HG03060 (cell line): ENCODE results near the gene MSI1.
"Not testable (repeated sequence)": the region's sequence is repeated elsewhere in the genome, so short reads cannot be mapped to it uniquely, and the experiment has no call there.

ENCODE experiments used
- ATAC-seq: cut with Tn5 transposase; IDR thresholded peaks from one replicate; pipeline ENCODE4 v1.9.1; 2021; ENCODE audit warnings: low read depth, moderate number of reproducible peaks; ENCODE audit not compliant: unreplicated experiment

The MSI1 gene

DNA sequence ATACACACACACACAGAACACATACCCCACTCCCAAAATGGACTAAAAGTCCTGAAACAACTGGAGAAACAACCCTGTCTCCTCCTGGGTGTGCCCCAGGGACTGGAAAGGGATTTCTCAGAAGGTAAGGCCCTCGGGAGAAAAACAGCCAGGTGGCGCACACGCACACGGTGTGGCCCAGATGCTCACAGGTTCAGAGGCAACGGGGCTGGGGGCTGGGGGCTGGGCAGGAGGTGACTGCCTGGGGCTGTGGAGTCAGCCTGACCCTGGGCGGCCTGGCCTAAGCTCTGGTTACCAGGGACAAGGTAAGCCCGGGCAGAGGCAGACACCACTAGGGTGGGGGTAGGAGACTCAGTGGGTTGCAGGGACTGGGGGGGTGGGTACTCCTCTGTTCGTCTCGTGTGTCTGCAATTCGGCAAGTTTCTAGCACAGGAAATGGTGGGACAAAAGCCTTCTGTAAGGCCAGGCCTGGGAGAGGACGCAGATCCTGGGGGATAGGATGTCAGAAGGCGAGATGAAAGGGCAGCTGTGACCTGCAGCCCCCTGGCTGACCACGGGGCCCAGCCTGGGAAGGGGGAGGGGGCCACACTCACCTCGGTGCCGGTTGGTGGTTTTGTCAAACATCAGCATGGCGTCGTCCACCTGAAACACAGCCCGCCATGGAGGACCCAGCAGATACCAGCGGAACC, 10.4 kb downstream of the MSI1 start:
- ATAC-seq: no peak

DNA sequence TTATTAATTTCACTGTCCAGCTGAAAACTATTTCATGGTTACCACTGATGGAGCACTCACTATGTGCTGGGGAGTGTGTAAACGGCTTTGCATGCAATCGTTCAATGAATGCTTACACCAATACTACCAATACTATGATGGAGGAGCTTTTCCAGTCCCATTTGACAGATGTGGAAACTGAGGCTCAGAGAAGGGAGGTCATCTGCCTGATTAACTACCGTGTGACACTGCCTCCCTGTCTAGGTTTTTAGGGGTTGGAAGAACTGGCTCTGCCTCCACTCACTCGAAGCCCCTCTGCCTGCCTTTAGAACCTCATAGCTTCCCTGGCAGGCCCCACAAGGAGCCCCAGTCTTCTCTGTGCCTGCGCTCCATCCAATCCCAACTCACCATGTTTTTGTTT, 11.9 kb downstream of the MSI1 start:
- ATAC-seq: no peak

DNA sequence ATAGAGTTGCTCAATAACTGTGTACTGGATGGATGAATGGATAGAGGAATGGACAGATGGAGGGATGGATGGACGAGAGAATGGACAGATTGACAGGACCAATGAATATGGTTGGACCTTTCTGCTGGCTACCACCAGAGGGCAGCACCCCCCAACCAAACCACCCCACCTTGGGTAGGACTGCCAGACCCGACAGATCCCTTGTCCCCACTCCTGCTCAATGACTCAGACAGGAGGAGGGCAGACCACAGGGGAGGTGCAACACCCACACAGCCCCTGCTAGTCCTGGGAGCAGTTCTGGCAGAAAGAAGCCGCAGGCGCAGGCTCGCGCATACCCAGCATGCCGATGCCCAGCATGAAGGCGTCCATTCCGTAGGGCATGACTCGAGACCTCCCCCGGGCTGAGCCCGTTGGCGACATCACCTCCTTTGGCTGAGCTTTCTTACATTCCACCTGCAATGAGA, 12.4 kb downstream of the MSI1 start:
- ATAC-seq: no peak

DNA sequence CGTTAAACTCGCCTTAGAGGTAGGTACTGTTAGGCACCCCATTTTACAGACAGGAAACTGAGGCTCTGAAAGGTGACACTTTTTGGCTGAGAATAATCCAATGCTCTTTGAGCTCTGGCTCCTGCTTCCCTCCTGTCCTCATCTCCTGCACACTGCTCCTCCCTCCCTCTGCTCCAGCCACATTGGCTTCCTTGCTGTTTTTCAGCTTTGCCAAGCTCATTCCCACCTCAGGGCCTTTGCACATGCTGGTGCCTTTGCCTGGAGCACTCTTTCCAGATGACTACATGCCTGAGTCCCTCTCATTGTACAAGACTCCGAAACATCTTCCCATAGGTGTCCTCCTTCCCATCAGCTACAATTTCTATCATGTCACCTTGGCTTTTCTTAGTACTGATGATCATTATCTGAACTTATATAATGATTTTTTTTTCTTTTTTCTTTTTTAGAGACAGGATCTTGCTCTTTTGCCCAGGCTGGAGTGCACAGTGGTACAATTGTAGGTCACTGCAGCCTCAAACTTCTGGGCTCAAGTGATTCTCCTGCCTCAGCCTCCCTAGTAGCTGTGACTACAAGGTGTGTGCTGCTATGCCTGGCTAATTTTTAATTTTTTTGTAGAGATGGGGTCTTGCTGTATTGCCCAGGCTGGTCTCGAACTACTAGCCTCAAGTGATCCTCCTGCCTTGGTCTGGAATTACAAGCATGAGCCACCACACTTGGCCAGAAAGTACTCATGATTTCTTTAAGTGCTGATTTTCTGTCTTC, 15.2 kb downstream of the MSI1 start:
- no peak for ATAC-seq

DNA sequence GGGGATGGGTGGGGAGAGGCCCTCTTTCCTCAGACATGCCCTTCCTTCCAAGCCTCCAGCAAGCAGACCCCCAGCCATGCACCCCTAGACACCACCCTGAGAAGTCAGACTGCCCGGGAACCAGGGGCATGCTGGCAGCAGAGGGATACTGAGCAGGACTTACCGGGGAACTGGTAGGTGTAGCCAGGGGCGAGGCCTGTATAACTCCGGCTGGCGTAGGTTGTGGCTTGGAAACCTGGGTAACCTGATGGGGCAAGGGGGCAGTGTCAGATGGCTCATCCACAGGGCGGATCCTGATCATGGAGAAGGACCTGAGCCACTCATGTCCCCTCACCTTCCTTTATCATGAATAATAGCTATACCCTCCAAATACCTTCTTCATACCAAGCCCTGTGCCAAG, 15.8 kb downstream of the MSI1 start:
- no peak for ATAC-seq

DNA sequence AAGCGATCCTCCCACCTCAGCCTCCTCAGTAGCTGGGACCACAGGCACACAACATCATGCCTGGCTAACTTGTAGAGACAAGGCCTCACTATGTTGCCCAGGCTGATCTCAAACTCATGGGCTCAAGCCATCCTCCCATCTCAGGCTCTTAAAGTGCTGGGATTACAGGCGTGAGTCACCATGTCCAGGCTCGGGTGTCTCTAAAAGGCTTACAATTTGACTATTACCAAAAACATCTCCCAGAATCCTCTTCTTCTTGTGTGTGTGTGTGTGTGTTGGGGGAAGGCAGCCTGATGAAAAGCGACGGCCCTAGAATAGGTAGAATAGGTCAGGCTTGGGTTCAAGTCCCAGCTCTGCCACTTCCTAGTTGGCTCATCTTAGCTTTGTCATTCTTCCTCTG, 16.8 kb downstream of the MSI1 start:
- ATAC-seq: no peak

DNA sequence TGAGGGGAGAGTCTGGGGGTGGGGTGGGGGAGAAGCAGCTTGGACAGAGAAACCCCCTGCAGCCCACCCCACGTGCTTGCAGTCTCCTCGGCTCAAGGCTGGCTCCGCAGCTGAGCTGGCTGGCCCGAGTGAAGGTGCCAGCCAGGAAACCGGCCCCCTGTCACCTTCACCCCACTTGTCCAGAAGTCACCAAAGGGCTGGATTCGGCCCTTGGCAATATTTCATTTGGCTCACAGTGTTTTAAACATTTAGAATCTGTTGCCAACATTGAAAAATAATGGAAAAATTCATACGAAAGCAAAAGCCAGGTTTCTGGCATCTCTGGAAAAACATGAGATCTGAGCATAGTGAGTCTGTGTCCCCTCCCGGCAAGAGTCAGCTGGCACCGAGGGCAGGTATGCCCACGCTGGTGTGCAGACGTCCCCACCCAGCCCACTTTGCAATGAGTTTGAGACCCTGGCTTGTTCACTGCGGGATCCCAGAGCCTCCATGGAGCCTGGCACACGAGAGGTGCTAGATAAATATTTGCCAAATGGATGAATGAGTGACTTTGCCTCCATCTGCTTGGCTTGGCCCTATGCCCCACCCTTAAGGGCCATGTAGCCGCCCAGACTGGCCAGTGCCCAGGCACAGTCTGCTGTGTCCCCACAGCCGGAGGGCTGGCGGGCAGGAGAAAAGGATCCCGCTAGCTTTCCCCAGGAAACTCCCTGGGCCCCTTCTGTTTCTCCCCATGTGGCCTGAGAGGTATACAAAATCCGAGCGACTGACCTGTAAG, 18.2 kb downstream of the MSI1 start:
- no peak for ATAC-seq

DNA sequence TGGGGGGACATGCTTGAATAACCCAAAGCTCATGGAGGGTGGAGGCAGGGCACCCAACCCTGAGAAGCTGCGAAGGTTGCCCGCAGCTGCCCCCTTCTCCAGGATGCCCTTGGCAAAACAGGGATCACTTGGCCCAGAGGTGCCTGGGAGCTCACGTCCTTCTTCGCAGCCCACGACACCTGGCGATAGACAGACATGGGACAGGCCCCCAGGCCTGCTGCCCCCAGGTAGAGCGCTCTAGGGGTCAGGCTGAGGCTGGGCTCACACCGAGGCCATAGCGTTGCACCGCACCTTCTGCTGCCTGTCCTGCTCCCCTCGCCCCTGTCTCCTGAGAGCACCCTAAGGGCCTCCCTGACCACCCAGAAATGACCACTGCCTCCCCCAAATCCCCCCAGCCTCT, 21.2 kb downstream of the MSI1 start:
- no peak for ATAC-seq

DNA sequence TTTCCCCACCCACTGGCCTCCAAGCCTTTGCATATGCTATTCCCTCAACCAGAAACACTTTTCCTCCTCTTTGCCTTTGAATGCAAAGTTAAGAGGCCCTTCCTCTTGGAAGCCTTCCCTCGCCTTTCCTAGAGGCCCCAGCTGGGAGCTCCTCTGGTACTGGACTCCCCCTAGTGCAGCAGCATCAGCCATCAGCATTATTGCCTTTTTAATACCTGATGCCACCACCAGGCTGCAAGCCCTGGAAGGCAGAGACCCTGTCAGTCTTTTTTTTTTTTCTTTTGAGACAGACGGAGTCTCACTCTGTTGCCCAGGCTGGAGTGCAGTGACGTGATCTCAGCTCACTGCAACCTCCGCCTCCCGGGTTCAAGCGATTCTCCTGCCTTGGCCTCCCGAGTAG, 22.3 kb downstream of the MSI1 start:
- ATAC-seq: no peak

DNA sequence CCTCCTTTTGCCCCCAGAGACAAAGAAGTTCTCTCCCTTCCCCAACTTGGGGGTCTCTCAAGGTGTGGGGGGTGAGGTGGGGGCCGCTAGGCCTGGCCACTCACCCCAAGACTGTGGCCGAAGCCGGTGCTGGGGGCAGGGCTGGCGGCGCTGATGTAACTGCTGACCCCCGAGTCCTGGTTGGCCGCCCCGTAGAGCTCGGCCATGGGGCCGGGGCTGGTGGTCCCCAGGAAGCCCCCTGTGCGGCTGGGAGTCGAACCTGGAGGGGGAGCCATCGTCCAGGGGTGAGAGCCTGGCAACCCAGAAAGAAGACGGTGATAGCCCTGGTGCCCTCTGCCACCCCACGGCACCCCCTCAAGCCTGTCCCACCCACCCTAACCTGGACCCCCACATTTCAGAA, 22.9 kb downstream of the MSI1 start:
- no peak for ATAC-seq

DNA sequence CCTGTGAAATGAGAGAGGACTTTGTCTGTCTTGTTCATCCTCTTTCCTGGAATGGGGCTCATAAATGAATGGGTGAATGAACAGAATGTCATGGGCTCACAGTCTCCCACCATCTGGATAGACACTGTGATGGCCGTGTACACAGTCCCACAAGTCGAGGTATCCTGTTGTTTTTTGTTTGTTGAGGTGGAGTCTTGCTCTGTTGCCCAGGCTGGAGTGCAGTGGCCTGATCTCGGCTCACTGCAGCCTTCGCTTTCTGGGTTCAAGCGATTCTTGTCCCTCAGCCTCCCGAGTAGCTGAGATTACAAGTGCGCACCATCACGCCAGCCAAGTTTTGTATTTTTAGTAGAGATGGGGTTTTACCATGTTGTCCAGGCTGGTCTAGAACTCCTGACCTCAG, 25.3 kb downstream of the MSI1 start:
- no peak for ATAC-seq

DNA sequence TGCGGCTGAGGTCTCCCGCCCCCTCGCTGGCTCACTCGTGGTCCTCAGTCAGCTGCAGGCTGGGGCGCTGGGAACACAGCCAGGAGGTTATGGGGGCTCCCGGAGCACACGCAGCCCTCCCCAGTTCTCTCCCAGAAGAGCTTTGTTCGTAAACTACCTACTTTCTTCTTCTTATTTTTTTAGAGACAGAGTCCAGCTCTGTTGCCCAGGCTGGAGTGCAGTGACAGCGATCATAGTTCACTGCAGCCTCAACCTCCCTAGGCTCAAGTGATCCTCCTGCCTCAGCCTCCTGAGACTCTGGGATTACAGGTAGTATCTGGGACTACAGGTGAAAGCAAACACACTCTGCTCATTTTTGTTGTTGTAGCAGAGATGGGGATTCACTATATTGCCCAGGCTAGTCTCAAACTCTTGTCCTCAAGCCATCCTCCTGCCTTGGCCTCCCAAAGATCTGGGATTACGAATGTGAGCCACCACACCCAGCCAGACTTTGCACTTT, 25.9 kb downstream of the MSI1 start:
- no peak for ATAC-seq

DNA sequence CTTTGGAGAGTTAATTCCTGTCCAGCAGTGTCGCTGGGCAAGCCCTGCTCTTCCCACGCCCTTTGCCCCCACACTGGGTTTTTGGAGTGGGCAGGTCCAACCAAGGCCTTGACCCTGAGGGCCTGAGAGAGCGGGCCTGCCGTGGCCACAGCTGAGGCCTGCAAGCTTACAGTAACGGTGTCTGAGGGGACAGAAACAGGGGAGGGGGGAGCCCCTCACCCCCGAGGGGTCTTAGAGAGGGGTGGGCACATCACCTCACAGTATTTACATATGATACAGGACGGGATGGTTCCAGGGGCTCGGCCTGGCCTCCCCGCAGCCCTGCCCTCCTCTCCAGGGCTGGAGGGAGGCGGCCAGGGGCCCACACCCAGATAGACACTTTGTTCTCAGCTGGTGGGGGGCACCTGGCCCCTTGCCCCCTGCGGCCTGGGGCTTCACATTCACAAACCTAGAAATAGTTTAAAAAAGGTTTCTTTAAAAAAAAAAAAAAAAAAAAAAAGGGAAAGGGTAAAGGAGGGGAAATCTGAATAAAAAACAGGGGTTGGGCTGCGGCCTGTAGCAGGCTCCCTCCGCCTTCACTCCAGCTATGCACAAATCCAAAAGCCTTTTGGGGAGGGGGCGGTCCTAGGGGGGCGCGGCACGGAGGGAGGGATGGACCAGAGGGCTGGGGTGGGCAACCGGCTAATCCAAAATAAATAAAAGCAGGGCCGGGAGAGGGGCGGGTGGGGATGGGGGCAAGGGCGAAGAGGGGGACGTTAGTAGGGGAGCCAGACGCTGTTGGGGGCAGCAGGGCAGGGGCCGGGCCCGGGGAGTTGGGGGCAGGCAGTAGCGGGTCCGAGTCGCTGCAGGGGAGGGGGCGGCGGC, 26.6 kb downstream of the MSI1 start:
- ATAC-seq: no peak

DNA sequence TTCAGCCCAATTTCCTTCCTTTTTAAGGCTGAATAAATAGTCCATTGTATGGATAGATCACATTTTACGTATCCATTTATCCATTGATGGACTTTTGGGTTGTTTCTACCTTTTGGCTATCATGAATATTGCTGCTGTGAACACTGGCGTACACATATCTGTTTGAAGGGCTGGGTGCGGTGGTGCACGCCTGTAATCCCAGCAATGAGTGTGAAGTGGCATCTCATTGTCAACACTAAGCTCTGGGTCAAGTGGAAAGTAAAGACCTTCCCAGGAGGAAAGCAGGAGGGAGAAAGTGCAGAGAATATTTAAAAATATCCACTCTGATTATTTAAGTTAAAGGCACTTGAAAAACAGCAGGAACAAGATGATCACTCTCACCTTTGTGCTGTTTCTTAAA, 29.7 kb downstream of the MSI1 start:
- ATAC-seq: no peak

DNA sequence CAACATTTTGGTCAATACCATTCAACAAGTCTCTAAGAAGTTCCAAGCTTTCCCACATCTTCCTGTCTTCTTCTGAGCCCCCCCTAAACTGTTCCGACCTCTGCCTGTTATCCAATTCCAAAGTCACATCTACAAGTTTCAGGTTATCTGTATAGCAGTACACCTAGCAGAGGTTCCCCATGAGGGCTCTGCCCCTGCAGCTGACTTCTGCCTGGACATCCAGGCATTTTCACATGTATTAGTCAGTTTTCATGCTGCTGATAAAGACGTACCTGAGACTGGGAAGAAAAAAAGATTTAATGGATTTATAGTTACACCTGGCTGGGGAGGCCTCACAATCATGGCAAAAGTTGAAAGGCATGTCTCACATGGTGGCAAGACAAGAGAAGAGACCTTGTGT, 31.2 kb downstream of the MSI1 start:
- ATAC-seq: no peak

DNA sequence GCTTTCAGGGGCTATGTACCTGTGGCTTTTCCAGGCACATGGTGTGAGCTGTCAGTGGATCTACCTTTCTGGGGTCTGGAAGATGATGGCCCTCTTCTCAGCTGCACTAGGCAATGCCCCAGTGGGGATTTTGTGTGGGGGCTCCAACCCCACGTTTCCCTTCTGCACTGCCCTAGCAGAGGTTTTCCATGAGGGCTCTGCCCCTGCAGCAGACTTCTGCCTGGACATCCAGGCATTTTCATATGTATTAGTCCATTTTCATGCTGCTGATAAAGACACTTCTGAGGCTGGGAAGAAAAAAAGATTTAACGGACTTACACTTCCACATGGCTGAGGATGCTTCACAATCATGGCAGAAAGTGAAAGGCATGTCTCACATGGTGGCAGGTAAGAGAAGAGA, 32.6 kb downstream of the MSI1 start:
- ATAC-seq: not testable (repeated sequence)

DNA sequence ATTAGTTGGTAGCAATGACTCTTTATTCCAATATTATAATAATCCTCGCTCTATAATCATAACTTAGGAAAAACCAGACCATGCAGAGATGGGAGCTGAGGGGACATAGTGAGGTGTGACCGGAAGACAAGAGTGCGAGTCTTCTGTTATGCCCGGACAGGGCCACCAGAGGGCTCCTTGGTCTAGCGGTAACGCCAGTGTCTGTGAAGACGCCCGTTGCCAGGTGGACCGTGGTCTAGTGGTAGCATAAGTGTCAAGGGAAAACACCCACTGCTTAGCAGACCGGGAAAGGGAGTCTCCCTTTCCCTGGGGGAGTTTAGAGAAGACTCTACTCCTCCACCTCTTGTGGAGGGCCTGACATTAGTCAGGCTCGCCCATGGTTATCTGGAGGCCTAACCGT, 33.5 kb downstream of the MSI1 start:
- not testable (repeated sequence) for ATAC-seq

DNA sequence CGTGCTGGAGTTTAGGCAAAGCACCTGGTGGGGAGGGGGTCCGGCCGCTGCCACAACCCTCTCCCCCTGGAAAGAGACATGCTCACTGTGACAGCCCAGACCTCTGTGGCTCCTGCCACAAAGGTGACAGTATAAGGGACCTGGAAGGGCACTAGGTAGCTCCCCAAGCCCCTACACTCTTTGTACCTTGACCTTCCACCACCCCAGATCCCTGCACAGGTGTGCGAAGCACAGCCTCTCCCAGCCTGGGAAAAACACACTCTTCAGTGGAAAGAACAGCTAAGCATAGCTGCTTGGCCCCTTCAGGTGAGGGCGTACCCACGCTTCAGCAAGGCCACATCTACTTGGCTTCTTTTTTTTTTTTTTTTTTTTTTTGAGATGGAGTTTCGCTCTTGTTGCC, 36.4 kb downstream of the MSI1 start:
- ATAC-seq: no peak

DNA sequence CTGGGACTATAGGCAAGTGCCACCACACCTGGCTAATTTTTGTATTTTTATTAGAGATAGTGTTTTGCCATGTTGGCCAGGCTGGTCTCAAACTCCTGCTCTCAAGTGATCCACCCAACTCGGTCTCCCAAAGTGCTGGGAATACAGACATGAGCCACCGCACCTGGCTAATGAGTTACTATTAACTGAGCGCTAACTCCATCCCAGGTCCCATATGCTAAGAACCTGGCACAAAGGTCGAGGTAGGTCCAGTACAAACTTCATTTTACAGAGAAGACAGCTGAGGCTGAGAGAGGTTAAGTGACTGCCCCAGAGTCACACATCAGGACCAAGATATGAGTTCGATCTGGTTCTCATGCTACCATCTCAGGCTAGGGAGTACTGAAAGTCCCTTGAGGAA, 36.9 kb downstream of the MSI1 start:
- no peak for ATAC-seq

DNA sequence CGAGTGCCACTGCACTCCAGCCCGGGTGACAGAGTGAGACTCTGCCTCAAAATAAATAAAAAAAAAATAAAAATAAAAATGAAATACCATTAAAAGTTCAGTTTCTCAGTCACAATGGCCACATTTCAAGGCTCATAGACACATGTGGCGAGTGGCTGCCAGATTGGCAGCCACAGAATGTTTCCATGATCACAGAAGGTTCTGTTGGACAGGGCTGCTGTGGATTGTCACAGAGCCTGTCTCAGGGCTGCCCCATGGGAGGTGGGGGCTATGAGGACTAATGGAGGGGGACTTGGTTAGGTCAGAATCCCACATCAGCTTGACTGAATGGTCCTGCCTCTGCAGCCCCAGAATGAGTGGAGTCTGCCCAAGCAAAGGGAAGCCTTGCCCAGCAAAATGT, 37.6 kb downstream of the MSI1 start:
- no peak for ATAC-seq
